Bronchial epithelial cell (primary cell): ENCODE data around the gene GGACT. TPM values are rescaled to one million over a fixed set of nuclear protein-coding genes. Genes with fewer than 3 reads are reported as not detected.

Source experiments
- DNase-seq: peaks from one replicate; pipeline ENCODE4 v3.0.0-alpha.2; 2010; ENCODE audit warnings: low read depth
- FAIRE-seq: peaks from 2 replicates; lab custom pipeline; 2011; peaks lifted over from hg19 to GRCh38; lab: Jason Lieb, UNC
- H3K27me3 ChIP-seq: 2 replicates; pipeline ENCODE4 v1.5.1; 2011; ENCODE audit warnings: low read length; ENCODE audit not compliant: control insufficient read depth, insufficient read depth
- H3K36me3 ChIP-seq: 2 replicates; pipeline ENCODE4 v1.5.1; 2011; ENCODE audit warnings: low read length; ENCODE audit not compliant: control insufficient read depth, insufficient read depth
- H3K4me3 ChIP-seq: 2 replicates; pipeline ENCODE4 v1.5.1; 2011; ENCODE audit warnings: mild to moderate bottlenecking, low read depth, low read length, control low read depth
- total RNA-seq: library from RNA; depleted of rRNA; stranded (reverse); fragments of >200 nt; gene quantifications from 2 replicates; pipeline ENCODE4 v1.2.1, GENCODE V29; 2014
- TF ChIP-seq, protein P1 (sequence below): IDR thresholded peaks from 2 replicates; pipeline ENCODE4 v1.5.1; 2011; ENCODE audit warnings: mild to moderate bottlenecking, moderate library complexity, low read length, control low read depth, inconsistent platforms; ENCODE audit not compliant: insufficient read depth, severe bottlenecking

Gene GGACT
- total RNA-seq, 1 donor from 2014 or later: 5.5 TPM

DNA sequence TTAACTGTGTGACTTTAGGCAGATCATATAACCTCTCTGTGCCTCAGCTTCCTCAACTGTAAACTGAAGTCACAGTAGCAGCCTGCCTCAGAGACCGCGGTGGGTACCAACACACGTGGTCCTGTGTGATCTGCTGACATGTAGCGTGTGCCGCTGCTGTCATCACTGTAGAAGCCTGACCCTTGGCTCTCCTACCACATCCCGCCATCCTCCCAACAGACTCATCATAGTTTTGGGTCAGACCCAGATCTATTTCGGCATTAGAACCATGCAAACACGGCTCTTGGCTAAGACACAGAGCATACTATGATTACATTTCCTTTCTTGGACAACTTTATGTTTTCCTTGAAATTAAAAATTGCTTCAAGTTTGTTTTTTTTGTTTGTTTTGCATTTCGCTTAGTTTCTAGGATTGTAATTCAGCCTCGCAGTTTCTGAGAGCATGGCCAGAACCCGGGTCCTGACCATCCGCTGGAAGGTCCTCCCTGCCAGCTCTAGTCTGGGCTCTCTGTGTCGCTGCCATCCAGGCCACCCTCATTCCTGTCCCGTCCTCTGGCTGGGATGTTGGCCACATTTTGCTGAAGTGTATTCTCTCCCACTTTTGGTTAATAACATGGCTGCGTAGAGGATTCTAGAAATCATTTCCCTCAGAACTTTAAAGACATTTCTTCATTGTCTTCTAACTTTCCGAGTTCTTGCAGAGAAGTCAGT, 53.0 kb downstream of the GGACT start:
- DNase-seq (no peak), FAIRE-seq (no peak)
- TF ChIP-seq, protein P1, sequence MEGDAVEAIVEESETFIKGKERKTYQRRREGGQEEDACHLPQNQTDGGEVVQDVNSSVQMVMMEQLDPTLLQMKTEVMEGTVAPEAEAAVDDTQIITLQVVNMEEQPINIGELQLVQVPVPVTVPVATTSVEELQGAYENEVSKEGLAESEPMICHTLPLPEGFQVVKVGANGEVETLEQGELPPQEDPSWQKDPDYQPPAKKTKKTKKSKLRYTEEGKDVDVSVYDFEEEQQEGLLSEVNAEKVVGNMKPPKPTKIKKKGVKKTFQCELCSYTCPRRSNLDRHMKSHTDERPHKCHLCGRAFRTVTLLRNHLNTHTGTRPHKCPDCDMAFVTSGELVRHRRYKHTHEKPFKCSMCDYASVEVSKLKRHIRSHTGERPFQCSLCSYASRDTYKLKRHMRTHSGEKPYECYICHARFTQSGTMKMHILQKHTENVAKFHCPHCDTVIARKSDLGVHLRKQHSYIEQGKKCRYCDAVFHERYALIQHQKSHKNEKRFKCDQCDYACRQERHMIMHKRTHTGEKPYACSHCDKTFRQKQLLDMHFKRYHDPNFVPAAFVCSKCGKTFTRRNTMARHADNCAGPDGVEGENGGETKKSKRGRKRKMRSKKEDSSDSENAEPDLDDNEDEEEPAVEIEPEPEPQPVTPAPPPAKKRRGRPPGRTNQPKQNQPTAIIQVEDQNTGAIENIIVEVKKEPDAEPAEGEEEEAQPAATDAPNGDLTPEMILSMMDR: no peak
- Histone ChIP-seq H3K27me3 (no peaks in the 10 kb centered on the region), H3K4me3 (no peak overlapping the region), H3K36me3 (no peaks in the 10 kb centered on the region)

DNA sequence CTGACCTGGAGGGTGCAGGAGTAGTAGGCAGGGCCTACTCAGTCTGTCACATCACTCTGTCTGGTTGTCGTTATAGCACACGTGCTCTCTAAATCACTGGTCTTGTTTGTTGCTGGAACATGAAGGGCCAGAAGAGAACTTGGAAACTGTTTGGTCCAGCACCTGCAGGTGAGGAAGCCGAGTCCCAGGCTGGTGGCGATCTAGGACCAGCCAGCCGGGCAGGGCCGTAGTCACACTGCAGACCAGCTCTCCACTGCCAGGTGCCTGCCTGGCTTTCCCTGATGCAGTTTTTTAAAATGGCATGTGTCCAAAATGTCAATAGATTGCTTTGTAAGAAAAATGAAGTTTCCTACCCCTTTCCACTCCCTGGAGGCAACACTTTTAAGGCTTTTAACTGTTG, 53.7 kb downstream of the GGACT start:
- TF ChIP-seq, protein P1: no peak
- no peak for FAIRE-seq
- H3K36me3 ChIP-seq: no peaks in the 10 kb centered on the region
- H3K27me3 ChIP-seq: no peaks in the 10 kb centered on the region
- no peak overlapping the region for H3K4me3 ChIP-seq
- no peak for DNase-seq

DNA sequence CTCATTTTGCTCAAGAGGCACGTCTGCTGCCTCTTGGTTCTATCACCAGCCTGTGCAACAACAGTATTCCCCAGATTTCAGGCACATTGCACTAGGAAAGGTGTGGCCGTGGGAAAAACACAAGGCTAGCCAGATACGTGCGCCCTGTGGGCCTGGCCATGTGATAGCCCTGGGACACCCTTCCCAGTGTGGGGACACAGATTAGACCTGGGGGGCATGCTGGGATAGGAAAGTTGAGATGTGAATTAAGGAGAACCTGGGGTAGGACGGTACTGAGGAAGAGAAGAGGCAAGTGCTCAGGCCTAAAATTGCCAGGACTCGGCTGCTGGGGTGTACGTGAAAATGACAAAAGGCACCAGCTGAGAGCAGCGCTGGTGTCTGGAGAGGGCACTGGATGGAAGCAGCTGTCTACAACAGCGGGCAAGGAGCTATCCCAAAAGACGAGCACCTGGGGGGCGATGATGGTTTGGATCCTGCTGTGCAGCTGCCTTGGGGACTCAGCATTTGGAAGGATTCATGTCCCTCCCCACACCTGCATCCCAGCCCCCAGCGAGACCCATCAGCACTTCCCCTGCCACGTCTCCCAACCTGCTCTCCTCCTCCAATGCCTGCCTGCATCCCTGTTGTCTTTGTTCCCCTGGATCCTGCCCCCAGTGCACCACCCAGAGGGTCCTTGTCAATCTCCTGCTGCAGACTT, 54.3 kb downstream of the GGACT start:
- Histone ChIP-seq H3K27me3 (no peaks in the 10 kb centered on the region), H3K36me3 (no peaks in the 10 kb centered on the region), H3K4me3 (no peak overlapping the region)
- DNase-seq (no peak), FAIRE-seq (no peak)
- TF ChIP-seq, protein P1: no peak

DNA sequence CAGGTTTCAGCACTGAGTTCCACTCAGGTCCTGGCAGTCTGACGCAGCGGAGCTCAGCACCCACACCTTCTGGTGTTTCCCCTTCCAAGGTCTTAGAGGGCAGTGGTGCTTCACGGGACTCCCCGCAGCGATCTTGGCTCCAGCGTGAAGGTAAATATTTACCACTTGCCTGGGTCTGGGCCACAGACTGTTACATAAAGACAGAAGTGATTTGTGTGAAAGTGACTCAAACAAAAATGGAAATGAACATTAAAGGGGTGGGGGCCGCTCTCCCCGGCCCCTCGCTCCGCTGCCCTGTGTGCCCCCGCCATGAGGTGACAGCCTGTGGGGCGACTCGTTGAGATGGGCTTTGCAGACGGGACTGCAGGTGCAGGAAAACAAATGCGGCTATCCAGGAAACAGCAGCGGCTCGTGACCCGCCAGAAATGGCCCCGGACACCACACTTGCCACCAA, 55.0 kb downstream of the GGACT start:
- FAIRE-seq: no peak
- TF ChIP-seq, protein P1: no peak
- DNase-seq: no peak

DNA sequence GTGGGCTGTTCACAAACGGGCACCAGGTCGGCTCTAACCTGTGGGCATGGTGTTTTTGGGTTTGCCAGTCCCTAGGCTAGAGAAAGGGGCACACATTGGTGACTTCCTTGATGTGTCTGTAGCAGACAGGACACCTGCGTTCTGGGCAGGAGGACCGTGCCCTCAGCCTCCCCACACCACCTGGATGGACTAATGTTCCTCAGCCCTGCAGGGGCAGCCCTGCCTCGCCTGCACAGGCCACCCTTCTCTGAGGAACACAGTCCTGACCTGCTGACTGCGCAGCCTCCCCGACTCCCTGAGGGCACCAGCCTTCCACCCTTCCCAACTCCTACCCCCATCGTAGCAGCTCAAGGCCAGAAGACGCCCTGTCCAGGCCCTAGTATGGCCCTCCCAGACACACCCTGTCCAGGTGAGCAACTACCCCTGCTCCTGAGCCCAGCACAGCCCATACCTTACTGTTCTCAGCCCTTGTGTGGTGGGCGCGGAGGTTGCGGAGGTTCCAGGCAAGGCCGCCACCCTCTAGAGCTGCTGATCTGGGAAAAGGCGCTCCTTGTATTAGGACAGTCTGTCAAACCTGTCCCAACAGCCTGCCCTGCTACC, 55.7 kb downstream of the GGACT start:
- H3K4me3 ChIP-seq: no peak overlapping the region
- DNase-seq (no peak), FAIRE-seq (no peak)
- TF ChIP-seq, protein P1: no peak
- no peaks in the 10 kb centered on the region for H3K36me3 ChIP-seq
- H3K27me3 ChIP-seq: no peaks in the 10 kb centered on the region

More for the DNA sequence above, 55.0 kb downstream of the GGACT start:
- Histone ChIP-seq H3K27me3 (no peaks in the 10 kb centered on the region), H3K4me3 (no peak overlapping the region), H3K36me3 (no peaks in the 10 kb centered on the region)
